ENCODE results near the gene SCMH1.

DNA sequence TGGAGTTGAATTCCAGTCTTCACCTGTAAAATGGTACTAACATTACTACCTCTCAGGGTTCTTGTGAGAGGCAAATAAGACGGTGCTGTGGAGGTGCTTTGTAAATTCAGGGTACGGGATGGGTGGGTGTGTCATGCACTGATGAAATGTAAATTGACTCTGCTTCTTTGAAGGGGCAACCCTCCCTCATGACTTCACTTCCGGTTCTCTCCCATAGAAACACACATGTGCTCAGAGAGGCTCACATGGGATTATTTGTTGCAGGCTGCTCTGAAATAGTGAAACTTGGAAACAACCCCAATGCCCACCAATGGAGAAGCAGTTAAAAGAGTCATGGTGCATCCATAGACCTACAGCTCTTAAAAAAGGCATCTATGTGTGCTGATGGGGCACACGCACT is 44.9 kb upstream of the SCMH1 start:
- TF ChIP-seq CTCF (IDR thresholded peaks at IDR 0.05; ENCODE audit: insufficient read depth, low read length, poor library complexity, severe bottlenecking) (no peak), EZH2phosphoT487 (conservative IDR thresholded peaks at IDR 0.05; ENCODE audit: low read length) (no peak)
